K562 (cell line): ENCODE measurements around the gene CRYGA. TPM values are rescaled to one million over a fixed set of nuclear protein-coding genes. Genes with fewer than 3 reads are reported as not detected.

Experiments used
- ATAC-seq: fragments of 200-7000 bp; cut with Tn5 transposase; 3 replicates; pipeline ENCODE4 v1.9.1; 2020; ENCODE audit warnings: moderate library complexity
- BruUV-seq: library from RNA; stranded (reverse); fragments of 400-500 nt; replicated peaks from 2 replicates; lab custom pipeline; 2021; lab: Mats Ljungman, UMichigan
- CTCF ChIA-PET: fragments of 300-600 bp; formaldehyde crosslinking; extraction: SDS; loops from one replicate; lab custom pipeline; 2021; ENCODE audit warnings: low intra/inter-chr PET ratio; lab: Yijun Ruan, JAX
- POLR2A ChIA-PET: fragments of 300-600, 350-650 bp; sonication (Branson Sonifier 250); formaldehyde crosslinking; extraction: SDS; loops from one replicate; lab custom pipeline; 2021; ENCODE audit warnings: antibody characterized with exemption, inconsistent platforms; lab: Yijun Ruan, JAX
- DNase-seq, 4 experiments: peaks; one replicate each; pipeline versions ENCODE4 v3.0.0 to v3.0.0-alpha.2; 2011 to 2018; ENCODE audit warnings: low spot score in 3 of 4, mixed read lengths in 3 of 4; ENCODE audit errors: extremely low read depth in 1 of 4
- FAIRE-seq: peaks from 2 replicates; lab custom pipeline; 2011; peaks lifted over from hg19 to GRCh38; lab: Jason Lieb, UNC
- H2AFZ ChIP-seq: 2 replicates; pipeline ENCODE4 v1.6.0; 2011; ENCODE audit warnings: low read depth, low read length, control low read depth, inconsistent platforms
- H3K27ac ChIP-seq: fragments of 200-600 bp; 3 replicates; pipeline ENCODE4 v1.8.0; 2011; ENCODE audit warnings: low read depth, mild to moderate bottlenecking, control low read depth, inconsistent platforms, low read length, moderate library complexity, mixed read lengths; ENCODE audit errors: extremely low read depth
- H3K27me3 ChIP-seq, 2 experiments: fragments of 300-600 bp in 1 of 2; 2 replicates in 1 of 2; 3 replicates in 1 of 2; pipeline versions ENCODE4 v1.6.0 to v1.8.0; 2011; ENCODE audit warnings: inconsistent platforms in 2 of 2, low read length in 2 of 2, mild to moderate bottlenecking in 1 of 2, mixed read lengths in 1 of 2, moderate library complexity in 1 of 2; ENCODE audit not compliant: control insufficient read depth in 2 of 2, insufficient read depth in 2 of 2
- H3K36me3 ChIP-seq: fragments of 300-600 bp; 3 replicates; pipeline ENCODE4 v1.8.0; 2011; ENCODE audit warnings: mild to moderate bottlenecking, low read length, inconsistent platforms; ENCODE audit not compliant: control insufficient read depth, insufficient read depth
- H3K4me1 ChIP-seq, 2 experiments: fragments of 200-600 bp in 1 of 2; replicated peaks in 1 of 2; 2 replicates in 1 of 2; 3 replicates in 1 of 2; pipeline versions ENCODE4 v1.5.1 to v1.8.0; 2011; ENCODE audit warnings: inconsistent platforms in 2 of 2, low read length in 2 of 2, mild to moderate bottlenecking in 1 of 2, mixed read lengths in 1 of 2, moderate library complexity in 1 of 2; ENCODE audit not compliant: control insufficient read depth in 2 of 2, insufficient read depth in 2 of 2
- H3K4me2 ChIP-seq: 2 replicates; pipeline ENCODE4 v1.6.1; 2011; ENCODE audit warnings: low read length, control low read depth, inconsistent platforms, mixed read lengths; ENCODE audit not compliant: insufficient read depth
- H3K4me3 ChIP-seq: fragments of 200-600 bp; sonication (generic), shearing (Covaris generic); 2 replicates; pipeline ENCODE4 v1.5.1; 2016; ENCODE audit warnings: control low read depth, inconsistent platforms
- H3K79me2 ChIP-seq: fragments of 200-600 bp; 3 replicates; pipeline ENCODE4 v1.8.0; 2011; ENCODE audit warnings: low read length, inconsistent platforms; ENCODE audit not compliant: control insufficient read depth, insufficient read depth
- H3K9ac ChIP-seq, 2 experiments: 2 replicates each; pipeline versions ENCODE4 v1.6.0 to v1.6.1; 2011; ENCODE audit warnings: low read depth in 2 of 2, low read length in 2 of 2, control low read depth in 1 of 2, inconsistent platforms in 1 of 2, mild to moderate bottlenecking in 1 of 2, mixed read lengths in 1 of 2; ENCODE audit not compliant: insufficient read depth in 1 of 2
- H3K9me1 ChIP-seq: one replicate; pipeline ENCODE4 v1.6.0; 2011; ENCODE audit warnings: inconsistent platforms, mild to moderate bottlenecking, low read length, moderate library complexity; ENCODE audit not compliant: control insufficient read depth, insufficient read depth
- H3K9me3 ChIP-seq: replicated peaks from 2 replicates; pipeline ENCODE4 v1.5.1; 2011; ENCODE audit warnings: low read depth, low read length, inconsistent platforms; ENCODE audit not compliant: control insufficient read depth, insufficient read depth
- H4K20me1 ChIP-seq: replicated peaks from 2 replicates; pipeline ENCODE4 v1.6.1; 2011; ENCODE audit warnings: low read length, inconsistent platforms, mixed read lengths; ENCODE audit not compliant: control insufficient read depth, insufficient read depth
- ELF4 ChIP-seq: fragments of 450-650 bp; formaldehyde crosslinking; IDR thresholded peaks from 2 replicates; pipeline ENCODE4 v1.4.0; 2022; ENCODE audit warnings: missing genetic modification characterization
- FOXA3 ChIP-seq, 2 experiments: fragments of 450-650 bp in 1 of 2; sonication (generic) in 1 of 2; formaldehyde crosslinking; IDR thresholded peaks in 1 of 2; conservative IDR thresholded peaks in 1 of 2; 2 replicates each; pipeline versions ENCODE4 v1.4.0 to v1.8.0; 2020 to 2022; ENCODE audit warnings: mild to moderate bottlenecking in 2 of 2, missing genetic modification reagents in 1 of 2
- L3MBTL2 ChIP-seq: fragments of 450-650 bp; IDR thresholded peaks from 2 replicates; pipeline ENCODE4 v1.6.1; 2016; ENCODE audit warnings: mild to moderate bottlenecking, moderate library complexity
- MGA ChIP-seq: fragments of 450-650 bp; IDR thresholded peaks from 2 replicates; pipeline ENCODE4 v1.6.1; 2016; ENCODE audit warnings: mild to moderate bottlenecking, moderate library complexity
- MLX ChIP-seq, 2 experiments: fragments of 450-650 bp in 1 of 2; sonication (generic) in 1 of 2; formaldehyde crosslinking; conservative IDR thresholded peaks; 2 replicates each; pipeline versions ENCODE4 v1.4.0 to v1.8.1; 2020 to 2022; ENCODE audit warnings: mild to moderate bottlenecking in 1 of 2, missing genetic modification reagents in 1 of 2
- NFIC ChIP-seq: fragments of 450-650 bp; IDR thresholded peaks from 2 replicates; pipeline ENCODE4 v1.6.1; 2017; ENCODE audit warnings: mild to moderate bottlenecking, inconsistent platforms
- ZBED1 ChIP-seq: IDR thresholded peaks from 2 replicates; pipeline ENCODE4 v1.6.1; 2014
- WGBS: fragments of 100-300 bp; shearing (Covaris generic); methylation state at CpG from one replicate; pipeline ENCODE4 v1.1.6; 2016; ENCODE audit warnings: low coverage, mixed read lengths; ENCODE audit not compliant: insufficient coverage; ENCODE audit errors: missing lambda C conversion rate; 5-methylcytosine and 5-hydroxymethylcytosine counted together
- in situ Hi-C: fragments of 300-500 bp; cut with MboI; formaldehyde crosslinking; loops from 4 replicates; pipeline ENCODE4 v1.15.0; 2018; ENCODE audit warnings: inconsistent platforms, mixed read lengths
- intact Hi-C: fragments of 100-400 bp; cut with micrococcal nuclease; formaldehyde crosslinking; loops from 2 replicates; pipeline ENCODE4 v1.14.2; 2022
- polyA plus RNA-seq, 8 experiments: library from polyadenylated mRNA; depleted of rRNA in 4 of 8; stranded (reverse) in 5 of 8; unstranded in 3 of 8; fragments of >200 nt; fragmentation: Nextera tagmentation in 2 of 8; fragmentation: Illumina TruSeq in 1 of 8; extraction: Ambion mirVana in 2 of 8; extraction: Trizol in 1 of 8; gene quantifications; 2 replicates each; pipeline versions ENCODE4 v1.2.1 to v1.2.3, GENCODE V29; 2011 to 2014; ENCODE audit warnings: inconsistent platforms in 1 of 8, missing spikeins in 1 of 8
- total RNA-seq, 7 experiments: library from RNA; depleted of rRNA in 6 of 7; stranded (reverse); fragments of >200 nt in 6 of 7; fragmentation: Illumina TruSeq in 2 of 7; extraction: Trizol in 2 of 7; gene quantifications; 2 replicates each; pipeline versions ENCODE4 v1.2.1 to v1.2.3, GENCODE V29; 2011 to 2021; ENCODE audit warnings: low replicate concordance in 1 of 7
- TF ChIP-seq, protein P1 (sequence below): sonication (generic); formaldehyde crosslinking; IDR thresholded peaks from 2 replicates; pipeline ENCODE4 v1.8.0; 2023; ENCODE audit warnings: mild to moderate bottlenecking, missing genetic modification reagents

The CRYGA gene
- total and polyA plus RNA-seq, 9 of the 15 experiments (the other 6 are each of a cell fraction or from before 2014, with no cell fraction given), result not detected

DNA sequence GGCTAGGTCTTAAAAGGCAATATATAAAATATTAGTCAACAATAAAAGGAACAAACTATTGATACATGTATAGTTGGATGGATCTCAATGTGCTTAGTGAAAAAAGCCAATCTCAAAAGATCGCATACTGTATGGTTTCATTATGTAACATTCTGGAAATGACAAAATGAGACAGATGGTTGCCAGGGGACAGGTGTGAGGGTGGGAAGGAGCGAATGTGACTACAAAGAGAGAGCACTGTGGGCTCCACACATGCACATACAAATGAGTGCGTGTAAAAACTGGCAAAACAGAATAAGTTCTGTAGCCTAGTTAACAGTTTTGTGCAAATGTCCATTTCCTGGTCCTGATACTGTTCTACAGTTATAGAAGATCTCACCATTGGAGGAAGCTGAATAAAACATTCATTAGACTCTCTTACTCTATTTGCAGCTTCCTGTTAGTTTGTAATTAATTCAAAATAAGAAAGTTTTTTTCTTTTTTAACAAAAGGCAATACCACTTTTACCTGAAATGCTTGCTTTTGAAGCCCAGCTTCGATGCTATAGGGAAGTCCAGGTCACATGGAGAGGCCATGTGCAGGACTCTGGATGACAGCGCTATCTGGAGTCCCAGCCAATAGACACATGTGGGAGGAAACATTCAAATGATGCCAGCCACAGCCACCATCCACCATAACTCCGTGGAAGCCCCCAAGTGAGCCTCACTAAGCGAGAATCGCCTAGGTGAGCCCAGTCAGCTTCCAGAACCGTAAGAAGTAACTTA lies 47.5 kb upstream of the CRYGA start:
- H3K4me1 ChIP-seq, result no peaks in the 10 kb centered on the region; a peak in 1 of 5 replicates
- intact Hi-C loops (no loop called here), in situ Hi-C loops (no loop called here)
- ChIA-PET POLR2A (no interaction called here), CTCF (interaction anchor here (0.6 kb wide), 1 partner anchor 17 kb away, joined by 3 read pairs; no protein-coding TSS in a partner anchor)
- no peaks in the 10 kb centered on the region for H3K36me3 ChIP-seq
- no peak overlapping the region for H3K9ac ChIP-seq
- no peak for DNase-seq
- H3K9me1 ChIP-seq, result no peaks in the 10 kb centered on the region
- no peaks in the 10 kb centered on the region for H4K20me1 ChIP-seq
- no peaks in the 10 kb centered on the region for H3K27me3 ChIP-seq
- H3K4me3 ChIP-seq, result no peak overlapping the region
- no peaks in the 10 kb centered on the region for H3K9me3 ChIP-seq
- no peaks in the 10 kb centered on the region for H3K79me2 ChIP-seq
- H3K27ac ChIP-seq, result no peak overlapping the region
- no TSS peak for BruUV-seq
- ATAC-seq, result peak; percentile 51; the same call in 2 of the 3 replicates
- FAIRE-seq, result no peak
- 48% methylated on average over 9 of the region's 9 CpGs for WGBS
- no peak overlapping the region for H3K4me2 ChIP-seq
- peak overlapping the region; percentile 44; the same call in 1 of the 2 replicates for H2AFZ ChIP-seq
- no peak for TF ChIP-seq ELF4 (CRISPR knock-in tag)
- TF ChIP-seq L3MBTL2, result peak; percentile 58
- TF ChIP-seq ZBED1, result no peak
- TF ChIP-seq MLX (CRISPR knock-in tag; conservative IDR thresholded peaks at IDR 0.05), result no peak
- TF ChIP-seq NFIC, result no peak
- TF ChIP-seq, protein P1, sequence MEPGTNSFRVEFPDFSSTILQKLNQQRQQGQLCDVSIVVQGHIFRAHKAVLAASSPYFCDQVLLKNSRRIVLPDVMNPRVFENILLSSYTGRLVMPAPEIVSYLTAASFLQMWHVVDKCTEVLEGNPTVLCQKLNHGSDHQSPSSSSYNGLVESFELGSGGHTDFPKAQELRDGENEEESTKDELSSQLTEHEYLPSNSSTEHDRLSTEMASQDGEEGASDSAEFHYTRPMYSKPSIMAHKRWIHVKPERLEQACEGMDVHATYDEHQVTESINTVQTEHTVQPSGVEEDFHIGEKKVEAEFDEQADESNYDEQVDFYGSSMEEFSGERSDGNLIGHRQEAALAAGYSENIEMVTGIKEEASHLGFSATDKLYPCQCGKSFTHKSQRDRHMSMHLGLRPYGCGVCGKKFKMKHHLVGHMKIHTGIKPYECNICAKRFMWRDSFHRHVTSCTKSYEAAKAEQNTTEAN (CRISPR knock-in tag), result no peak
- no peak for TF ChIP-seq FOXA3 (CRISPR knock-in tag; conservative IDR thresholded peaks at IDR 0.05 in 1 of 2, IDR thresholded peaks at IDR 0.05 in 1 of 2)
- TF ChIP-seq MGA, result peak; percentile 59
